WI38 (cell line): ENCODE measurements around the gene CD99.

ENCODE experiments used
- H3K4me3 ChIP-seq: 2 replicates; pipeline ENCODE4 v1.5.1; 2011; ENCODE audit warnings: low read depth, mild to moderate bottlenecking, control low read depth, low read length
- TF ChIP-seq, protein P1 (sequence below): IDR thresholded peaks from 2 replicates; pipeline ENCODE4 v1.5.1; 2012; ENCODE audit warnings: low read depth, mild to moderate bottlenecking, control low read depth, low read length

The CD99 gene

DNA sequence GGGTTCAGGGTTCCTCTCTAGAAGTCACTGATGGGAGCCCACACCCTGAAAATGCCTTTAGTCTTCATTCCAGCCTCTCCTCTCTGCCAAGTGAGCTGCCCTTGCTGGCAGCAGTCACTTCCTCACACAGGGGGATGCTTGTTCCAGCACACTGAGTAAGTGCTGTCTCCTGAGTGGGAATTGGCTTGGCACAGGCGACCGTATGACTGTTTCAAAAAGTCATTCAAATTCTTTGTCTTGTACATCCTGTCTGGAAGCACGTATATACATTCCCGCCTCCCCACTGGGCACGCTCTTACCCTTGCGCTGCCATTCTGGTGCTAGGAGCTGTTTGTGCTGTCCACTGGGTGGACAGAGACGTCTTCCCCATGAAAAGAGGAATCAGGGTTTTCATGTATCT, 40.2 kb upstream of the CD99 start:
- no peak overlapping the region for H3K4me3 ChIP-seq
- TF ChIP-seq, protein P1, sequence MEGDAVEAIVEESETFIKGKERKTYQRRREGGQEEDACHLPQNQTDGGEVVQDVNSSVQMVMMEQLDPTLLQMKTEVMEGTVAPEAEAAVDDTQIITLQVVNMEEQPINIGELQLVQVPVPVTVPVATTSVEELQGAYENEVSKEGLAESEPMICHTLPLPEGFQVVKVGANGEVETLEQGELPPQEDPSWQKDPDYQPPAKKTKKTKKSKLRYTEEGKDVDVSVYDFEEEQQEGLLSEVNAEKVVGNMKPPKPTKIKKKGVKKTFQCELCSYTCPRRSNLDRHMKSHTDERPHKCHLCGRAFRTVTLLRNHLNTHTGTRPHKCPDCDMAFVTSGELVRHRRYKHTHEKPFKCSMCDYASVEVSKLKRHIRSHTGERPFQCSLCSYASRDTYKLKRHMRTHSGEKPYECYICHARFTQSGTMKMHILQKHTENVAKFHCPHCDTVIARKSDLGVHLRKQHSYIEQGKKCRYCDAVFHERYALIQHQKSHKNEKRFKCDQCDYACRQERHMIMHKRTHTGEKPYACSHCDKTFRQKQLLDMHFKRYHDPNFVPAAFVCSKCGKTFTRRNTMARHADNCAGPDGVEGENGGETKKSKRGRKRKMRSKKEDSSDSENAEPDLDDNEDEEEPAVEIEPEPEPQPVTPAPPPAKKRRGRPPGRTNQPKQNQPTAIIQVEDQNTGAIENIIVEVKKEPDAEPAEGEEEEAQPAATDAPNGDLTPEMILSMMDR, result no peak

DNA sequence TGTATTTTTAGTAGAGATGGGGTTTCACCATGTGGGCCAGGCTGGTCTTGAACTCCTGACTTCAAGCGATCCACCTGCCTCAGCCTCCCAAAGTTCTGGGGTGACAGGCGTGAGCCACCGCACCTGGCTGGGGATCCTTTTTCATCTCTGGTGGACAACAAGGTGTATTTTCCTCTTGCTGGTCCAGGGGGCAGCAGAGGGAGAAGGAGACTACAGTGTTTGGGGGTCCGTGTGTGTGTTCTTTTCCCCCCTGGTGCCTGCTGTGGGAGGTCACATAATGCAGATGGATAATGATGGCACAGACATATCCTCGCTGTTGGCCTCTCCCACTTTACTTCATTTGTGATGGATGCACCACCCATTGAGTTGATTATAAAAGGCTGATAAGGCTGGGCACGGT, 39.0 kb upstream of the CD99 start:
- TF ChIP-seq, protein P1, result no peak
- H3K4me3 ChIP-seq, result no peak overlapping the region

DNA sequence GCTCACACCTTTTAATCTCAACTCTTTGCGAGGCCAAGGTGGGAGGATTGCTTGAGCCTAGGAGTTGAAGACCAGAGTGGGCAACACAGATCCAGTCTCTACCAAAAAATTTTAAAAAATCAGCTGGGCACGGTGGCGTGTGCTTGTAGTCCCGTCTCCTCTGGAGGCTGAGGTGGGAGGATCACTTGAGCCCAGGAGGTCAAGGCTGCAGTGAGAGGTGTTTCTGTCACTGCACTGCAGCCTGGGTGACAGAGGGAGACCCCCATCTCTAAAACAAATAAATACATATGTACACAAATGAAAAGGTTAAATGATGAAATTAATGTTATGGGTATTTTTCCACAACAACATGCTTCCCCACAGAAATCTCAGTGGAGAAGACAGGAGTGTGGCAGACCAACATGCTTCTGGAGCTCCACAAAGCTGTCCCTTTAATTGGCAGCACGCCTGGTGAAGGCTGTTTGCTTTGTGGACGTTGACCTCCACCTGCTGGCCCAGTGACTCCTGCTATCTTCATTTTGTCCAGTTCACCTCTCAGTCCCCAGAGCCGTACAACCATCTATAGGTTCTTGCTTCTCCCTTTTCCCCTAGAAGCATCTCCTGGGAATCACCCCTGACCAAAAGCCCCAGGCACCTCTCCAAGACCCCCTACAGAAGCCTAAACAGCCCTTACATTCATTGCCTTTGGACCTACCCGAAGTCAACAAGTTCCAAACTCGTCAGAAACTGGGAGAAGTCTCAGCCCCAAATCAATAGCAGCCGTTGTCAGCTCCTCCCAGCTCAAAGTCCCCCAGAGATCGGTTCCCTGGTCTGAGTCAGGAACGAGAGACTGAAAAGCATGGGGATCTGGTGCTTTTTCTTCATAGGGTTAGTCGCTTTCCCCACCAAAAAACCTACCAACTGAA, 36.4 kb upstream of the CD99 start:
- H3K4me3 ChIP-seq, result no peak overlapping the region
- TF ChIP-seq, protein P1, result no peak

DNA sequence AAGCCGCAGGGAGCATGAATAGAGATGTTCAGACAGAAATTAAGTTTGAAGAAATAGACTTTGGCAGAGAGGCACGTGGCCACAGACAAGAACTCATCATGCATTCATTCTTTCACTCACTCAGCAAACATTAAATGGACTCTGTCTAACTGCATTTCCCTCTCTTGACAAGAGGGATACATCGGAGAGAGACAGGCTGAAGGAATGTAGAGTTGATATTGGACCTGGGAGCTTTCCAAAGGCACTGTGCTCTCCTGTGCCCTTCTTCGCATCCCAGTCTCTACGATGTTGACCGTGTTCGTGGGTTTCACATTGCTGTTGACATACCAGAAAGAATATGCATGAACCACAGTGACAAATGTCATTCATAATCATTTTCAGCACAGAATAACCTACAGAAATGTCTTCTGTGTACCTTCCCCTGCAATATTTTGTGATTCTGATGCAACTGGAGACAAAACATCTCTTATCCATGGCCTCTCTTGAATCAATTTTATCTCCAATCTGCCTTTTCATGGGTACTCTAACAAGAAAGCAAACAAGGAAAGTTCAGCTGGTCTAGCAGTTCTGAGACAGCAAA, 34.7 kb upstream of the CD99 start:
- H3K4me3 ChIP-seq, result no peak overlapping the region
- TF ChIP-seq, protein P1, result no peak

DNA sequence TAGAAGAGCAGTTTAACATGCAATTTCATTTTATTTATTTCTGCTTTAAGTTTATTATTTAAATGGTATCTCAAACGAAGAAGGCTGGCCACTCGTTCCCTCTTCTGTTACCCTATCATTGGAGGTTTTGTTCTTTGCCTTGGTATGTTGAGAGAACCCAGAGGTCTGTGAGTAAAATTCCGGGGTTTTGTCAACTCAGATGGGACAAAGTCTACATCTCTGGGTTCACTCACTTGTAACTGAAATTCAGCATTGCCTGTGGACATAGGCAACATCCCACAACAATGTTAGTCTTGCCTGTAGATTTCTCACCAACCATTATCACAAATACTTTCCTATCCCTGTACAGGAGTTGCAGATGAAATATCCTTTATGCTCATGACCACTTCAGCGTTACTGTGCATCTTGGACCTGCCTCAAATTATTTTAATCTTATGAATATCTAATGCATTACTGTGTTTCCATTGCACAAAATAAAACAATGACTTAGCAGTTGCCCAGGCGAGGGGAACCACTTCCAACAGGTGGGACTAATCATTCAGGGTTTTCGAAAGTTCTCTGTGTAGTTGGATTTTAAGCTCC, 33.5 kb upstream of the CD99 start:
- no peak overlapping the region for H3K4me3 ChIP-seq

DNA sequence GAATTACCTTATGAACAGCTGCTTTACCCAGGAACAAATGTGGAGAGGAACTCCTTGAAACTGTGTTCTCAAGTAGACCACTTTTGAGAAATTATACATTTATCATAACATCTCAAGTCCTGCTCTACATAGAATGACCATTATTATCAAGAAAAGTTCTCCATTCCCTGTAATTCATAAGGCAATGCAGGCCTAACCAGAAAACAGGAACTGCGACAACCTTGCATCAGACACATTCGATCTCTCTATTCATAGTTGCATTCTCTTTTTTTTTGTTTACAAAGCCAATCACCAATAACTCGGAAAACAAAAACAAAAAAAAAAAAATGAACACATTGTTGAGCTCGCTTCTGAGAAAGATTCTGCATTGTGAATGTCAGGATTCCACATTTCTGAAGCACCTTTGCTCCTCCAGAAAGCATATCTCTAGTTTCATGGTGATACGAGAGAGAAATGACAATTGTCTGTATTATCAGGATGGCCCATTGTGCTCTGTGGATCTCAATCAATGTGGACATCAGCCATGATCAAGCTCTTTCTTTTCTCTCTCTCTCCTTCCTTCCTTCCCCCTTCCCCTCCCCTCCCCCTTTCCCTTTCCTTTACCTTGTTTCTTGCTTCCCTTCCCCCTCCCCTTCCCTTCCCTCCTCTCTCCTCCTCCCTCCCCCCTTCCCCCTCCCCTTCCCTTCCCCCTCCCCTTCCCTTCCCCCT, 32.4 kb upstream of the CD99 start:
- no peak overlapping the region for H3K4me3 ChIP-seq
- TF ChIP-seq, protein P1, result no peak

More for the DNA sequence above, 33.5 kb upstream of the CD99 start:
- TF ChIP-seq, protein P1, result no peak
